ENCODE data around the gene ASF1A. TPM values are rescaled to one million over a fixed set of nuclear protein-coding genes. Genes with fewer than 3 reads are reported as not detected.

The ASF1A gene
- total RNA-seq (10 to 100 TPM; 11.1 to 16.6 TPM), polyA plus RNA-seq (ENCODE audit: insufficient read depth, low read depth, low replicate concordance) (13.0 TPM)
- long read RNA-seq, donor 1, transcript ASF1A-201 (4 exons, 2,362 nt), result major isoform, 30 of 36 reads
- long read RNA-seq, donor 1, partial matches to known transcripts, result 0 of 36 reads
- long read RNA-seq, donor 1, other reads (novel, unspliced or antisense), result 5 of 36 reads
- long read RNA-seq, donor 2, transcript ASF1A-201 (4 exons, 2,362 nt), result major isoform, 26 of 31 reads
- long read RNA-seq, donor 2, partial matches to known transcripts, result 5 of 31 reads
- long read RNA-seq, donor 2, other reads (novel, unspliced or antisense), result 0 of 31 reads

DNA sequence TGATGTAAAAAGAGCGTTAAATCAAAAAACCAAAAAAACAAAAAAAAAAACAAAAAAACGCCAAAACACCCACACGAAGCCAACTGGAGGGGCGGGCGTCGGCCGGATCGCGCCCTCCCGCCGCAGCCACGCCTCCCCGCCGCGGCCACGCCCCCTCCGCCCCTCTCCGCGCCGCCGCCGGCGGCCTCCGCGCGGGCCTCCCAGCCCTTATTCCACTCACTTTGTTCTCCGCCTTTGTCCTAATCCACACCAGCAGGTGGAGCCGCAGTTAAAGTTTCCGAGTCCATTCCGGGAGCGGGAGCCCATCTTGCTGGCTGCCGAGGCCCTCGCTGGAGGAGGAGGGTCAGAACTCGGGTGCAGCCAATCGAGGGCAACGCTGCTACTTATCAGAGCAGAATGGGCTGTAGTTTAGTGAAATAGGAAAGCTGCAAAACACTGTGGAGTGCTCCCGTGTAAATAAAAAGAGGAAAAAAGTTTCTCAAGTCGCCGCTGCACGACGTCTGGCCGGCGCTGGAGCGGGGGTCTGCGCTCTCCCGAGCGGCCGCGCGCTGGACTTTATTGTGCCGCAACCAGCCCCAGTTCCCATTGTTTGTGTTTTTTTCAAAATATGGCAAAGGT is at the start of gene ASF1A:
Gene ASF1A, plus strand, starts transcription at position 346 of the 618 bp plus-strand sequence. Its CDS starts 262 bp downstream, at position 608.
- peak within 1 kb of the TSS; percentile 85 to 93 for H3K4me3 ChIP-seq
- no peaks in the 10 kb centered on the region for H3K27me3 ChIP-seq
- 0 to 1% methylated on average over 50 to 51 of the region's 51 CpGs for WGBS, 2 donors
- no peaks in the 10 kb centered on the region for H3K9me3 ChIP-seq
- peak; percentile 98 for DNase-seq
- H3K27ac ChIP-seq, result peak within 1 kb of the TSS; percentile 93 to 98
- intact Hi-C loops (cut with DNase I; ENCODE audit: low total_unique reads), result no loop called here
- no peaks in the 10 kb centered on the region for H3K36me3 ChIP-seq (ENCODE audit: low read depth, missing control alignments)
- TF ChIP-seq, protein P1, sequence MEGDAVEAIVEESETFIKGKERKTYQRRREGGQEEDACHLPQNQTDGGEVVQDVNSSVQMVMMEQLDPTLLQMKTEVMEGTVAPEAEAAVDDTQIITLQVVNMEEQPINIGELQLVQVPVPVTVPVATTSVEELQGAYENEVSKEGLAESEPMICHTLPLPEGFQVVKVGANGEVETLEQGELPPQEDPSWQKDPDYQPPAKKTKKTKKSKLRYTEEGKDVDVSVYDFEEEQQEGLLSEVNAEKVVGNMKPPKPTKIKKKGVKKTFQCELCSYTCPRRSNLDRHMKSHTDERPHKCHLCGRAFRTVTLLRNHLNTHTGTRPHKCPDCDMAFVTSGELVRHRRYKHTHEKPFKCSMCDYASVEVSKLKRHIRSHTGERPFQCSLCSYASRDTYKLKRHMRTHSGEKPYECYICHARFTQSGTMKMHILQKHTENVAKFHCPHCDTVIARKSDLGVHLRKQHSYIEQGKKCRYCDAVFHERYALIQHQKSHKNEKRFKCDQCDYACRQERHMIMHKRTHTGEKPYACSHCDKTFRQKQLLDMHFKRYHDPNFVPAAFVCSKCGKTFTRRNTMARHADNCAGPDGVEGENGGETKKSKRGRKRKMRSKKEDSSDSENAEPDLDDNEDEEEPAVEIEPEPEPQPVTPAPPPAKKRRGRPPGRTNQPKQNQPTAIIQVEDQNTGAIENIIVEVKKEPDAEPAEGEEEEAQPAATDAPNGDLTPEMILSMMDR (IDR thresholded peaks at IDR 0.05), result peak; percentile 39 to 68 (median 50)
- peak; percentile 58 for TF ChIP-seq POLR2A (IDR thresholded peaks at IDR 0.05)
- peaks cover 9% of the 10 kb centered on the region for H3K4me1 ChIP-seq

GRCh38 chr6:118844915-118845314 is 49.0 kb upstream of the ASF1A start:
- H3K9me3 ChIP-seq, result no peaks in the 10 kb centered on the region
- intact Hi-C loops (cut with DNase I; ENCODE audit: low total_unique reads), result no loop called here
- no peaks in the 10 kb centered on the region for H3K27me3 ChIP-seq
- H3K27ac ChIP-seq, result no peak overlapping the region
- TF ChIP-seq, protein P1 (IDR thresholded peaks at IDR 0.05), result no peak
- TF ChIP-seq POLR2A (IDR thresholded peaks at IDR 0.05), result no peak
- WGBS, 2 donors, result 95 to 97% methylated on average over 3 of the region's 3 CpGs
- H3K36me3 ChIP-seq (ENCODE audit: low read depth, missing control alignments), result no peaks in the 10 kb centered on the region
- no peak overlapping the region for H3K4me3 ChIP-seq
- no peak for DNase-seq
- no peaks in the 10 kb centered on the region for H3K4me1 ChIP-seq

DNA sequence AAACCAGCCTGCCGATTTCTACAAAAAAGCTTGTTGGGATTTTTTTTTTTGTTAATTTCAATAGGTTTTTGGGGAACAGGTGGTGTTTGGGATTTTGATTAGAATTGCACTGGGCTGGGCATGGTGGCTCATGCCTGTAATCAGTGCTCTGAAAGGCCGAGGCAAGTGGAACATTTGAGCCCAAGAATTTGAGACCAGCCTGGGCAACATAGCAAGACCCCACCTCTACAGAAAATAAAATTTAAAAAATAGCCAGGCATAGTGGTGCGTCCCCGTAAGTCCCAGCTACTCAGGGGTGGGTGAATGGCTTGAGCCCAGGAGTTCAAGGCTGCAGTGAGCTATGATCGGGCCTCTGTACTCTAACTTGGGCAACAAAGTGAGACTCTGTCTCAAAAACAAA is 40.5 kb upstream of the ASF1A start:
- no peak overlapping the region for H3K27ac ChIP-seq
- no peak for DNase-seq
- 91 to 95% methylated on average over 5 of the region's 5 CpGs for WGBS, 2 donors
- intact Hi-C loops (cut with DNase I; ENCODE audit: low total_unique reads), result no loop called here
- H3K9me3 ChIP-seq, result no peaks in the 10 kb centered on the region
- no peak overlapping the region for H3K4me3 ChIP-seq
- H3K4me1 ChIP-seq, result no peaks in the 10 kb centered on the region
- H3K27me3 ChIP-seq, result no peaks in the 10 kb centered on the region
- TF ChIP-seq, protein P1 (IDR thresholded peaks at IDR 0.05), result no peak
- TF ChIP-seq POLR2A (IDR thresholded peaks at IDR 0.05), result no peak
- no peaks in the 10 kb centered on the region for H3K36me3 ChIP-seq (ENCODE audit: low read depth, missing control alignments)

DNA sequence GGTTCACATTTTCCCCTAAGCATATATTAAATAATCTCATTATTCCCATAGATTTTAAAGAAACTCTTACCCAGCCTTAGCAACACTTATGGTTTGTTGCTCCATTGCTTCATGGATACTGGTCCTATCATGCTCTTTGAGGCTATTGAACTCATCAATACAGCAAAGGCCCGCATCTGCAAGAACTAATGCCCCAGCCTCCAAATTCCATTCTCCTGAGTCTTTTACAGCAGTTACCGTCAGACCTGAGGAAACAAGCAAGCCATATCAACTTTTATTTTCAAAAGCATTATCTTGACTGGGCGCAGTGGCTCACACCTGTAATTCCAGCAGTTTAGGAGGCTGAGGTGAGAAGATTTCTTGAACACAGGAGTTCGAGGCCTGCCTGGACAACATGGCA is 37.7 kb upstream of the ASF1A start:
- Histone ChIP-seq H3K36me3 (ENCODE audit: low read depth, missing control alignments) (no peaks in the 10 kb centered on the region), H3K4me3 (no peak overlapping the region), H3K9me3 (no peaks in the 10 kb centered on the region), H3K4me1 (no peaks in the 10 kb centered on the region), H3K27ac (no peak overlapping the region), H3K27me3 (no peaks in the 10 kb centered on the region)
- TF ChIP-seq, protein P1 (IDR thresholded peaks at IDR 0.05), result no peak
- no peak for TF ChIP-seq POLR2A (IDR thresholded peaks at IDR 0.05)
- 92 to 96% methylated on average over 4 of the region's 4 CpGs for WGBS, 2 donors
- no peak for DNase-seq
- intact Hi-C loops (cut with DNase I; ENCODE audit: low total_unique reads), result no loop called here

Measured in testis (tissue), 5 donors.